ENCODE data around the gene FHL2.
"Not testable (repeated sequence)": the region's sequence is repeated elsewhere in the genome, so short reads cannot be mapped to it uniquely, and the experiment has no call there.

Gene FHL2

GRCh38 chr2:105335469-105335868 lies 63.4 kb downstream of the FHL2 start:
- DNase-seq: no peak

DNA sequence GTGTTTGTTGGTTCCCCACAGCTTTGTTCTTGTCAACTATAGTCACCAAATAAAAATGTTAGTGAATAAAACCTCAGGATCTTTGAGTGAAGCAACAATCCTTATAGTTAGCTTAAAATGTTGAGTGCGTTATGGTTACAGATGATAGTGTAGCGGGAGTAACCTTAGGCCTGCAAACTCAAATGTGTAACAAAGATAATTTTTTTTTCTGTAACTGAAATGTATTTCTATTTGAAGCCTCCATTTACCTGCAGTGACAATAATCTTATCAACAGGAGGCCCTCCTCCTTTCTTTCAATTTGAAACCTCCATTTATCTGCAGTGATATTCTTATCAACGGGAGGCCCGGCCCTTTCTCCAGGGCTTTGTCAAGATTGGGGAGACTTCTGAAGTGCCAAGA lies 64.6 kb downstream of the FHL2 start:
- no peak for DNase-seq

DNA sequence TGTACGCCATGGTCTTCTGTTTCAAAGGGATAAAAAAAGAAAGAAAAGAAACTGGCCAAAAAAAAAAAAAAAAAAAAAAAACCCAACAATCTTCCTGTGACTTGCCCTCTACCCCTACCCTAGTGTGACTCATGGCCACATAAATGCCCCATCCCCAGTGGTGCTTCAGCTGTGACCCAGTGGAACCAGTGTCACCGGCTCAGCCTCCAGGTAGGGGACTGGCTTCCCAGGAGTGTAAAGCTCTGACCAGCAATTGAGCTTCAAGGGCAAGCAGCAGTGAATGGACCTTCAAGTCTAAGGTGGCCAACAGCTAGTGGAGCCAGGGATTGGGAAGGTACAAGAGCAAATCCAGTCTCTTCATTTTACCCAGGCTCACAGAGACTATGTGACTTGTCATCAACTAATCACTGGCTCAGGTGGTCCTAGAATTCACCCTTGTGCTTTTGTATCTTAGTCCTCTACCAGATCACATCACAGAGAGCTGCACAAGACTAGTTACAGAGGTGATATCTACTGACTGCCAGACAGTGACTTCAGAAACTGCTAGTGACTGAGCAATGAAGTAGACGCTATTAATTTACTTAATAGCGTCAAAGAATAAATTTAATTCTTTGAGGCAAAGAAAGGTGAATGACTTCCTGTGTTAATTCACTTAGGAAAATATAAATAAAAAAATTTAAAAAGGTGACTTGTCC lies 68.0 kb downstream of the FHL2 start:
- no peak for DNase-seq

- no peak for DNase-seq
These were observed 69.0 kb downstream of the FHL2 start, which contains the start of gene TGFBRAP1 for GRCh38 chr2:105329561-105330495. Gene TGFBRAP1 (minus strand): TSS chr2:105329735. CDS start chr2:105308301, 21,434 bp downstream.

DNA sequence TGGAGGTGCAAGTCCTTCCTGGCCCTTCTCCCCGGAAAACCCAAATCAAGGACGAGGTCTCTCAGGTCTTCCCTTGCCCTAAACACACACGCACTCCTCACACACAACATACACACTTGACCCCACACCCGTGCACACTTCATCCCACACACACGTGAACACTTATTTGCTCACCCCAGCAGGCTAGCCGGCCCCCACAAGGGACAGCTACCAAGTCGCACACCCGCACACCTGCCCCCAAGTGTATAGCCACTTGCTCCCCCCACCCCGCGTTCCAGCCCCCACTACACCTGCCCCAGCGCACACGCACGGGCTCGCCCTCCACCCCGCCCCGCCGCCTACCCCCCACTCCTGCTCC lies 69.7 kb downstream of the FHL2 start:
- DNase-seq: no peak

GRCh38 chr2:105328281-105329196 lies 70.3 kb downstream of the FHL2 start:
- DNase-seq: peak; percentile 81

DNA sequence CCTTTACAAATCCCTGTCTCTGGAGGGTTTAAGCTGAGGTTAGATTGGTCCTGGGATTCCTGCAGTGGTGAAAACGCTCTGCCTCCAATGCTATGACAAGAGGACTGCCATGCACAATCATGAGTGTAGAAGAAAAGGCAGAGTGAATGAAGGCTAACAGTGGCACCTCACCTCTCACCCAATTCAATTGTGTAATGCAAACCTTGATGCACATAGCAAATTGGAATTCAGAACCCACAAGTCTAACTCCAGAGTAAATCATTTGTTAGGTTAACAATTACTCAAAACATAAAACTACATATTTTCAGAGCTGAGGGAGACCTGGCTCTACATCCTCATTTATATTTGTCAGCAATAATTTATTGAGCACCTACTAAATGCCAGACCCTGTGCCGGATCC lies 71.2 kb downstream of the FHL2 start:
- no peak for DNase-seq

DNA sequence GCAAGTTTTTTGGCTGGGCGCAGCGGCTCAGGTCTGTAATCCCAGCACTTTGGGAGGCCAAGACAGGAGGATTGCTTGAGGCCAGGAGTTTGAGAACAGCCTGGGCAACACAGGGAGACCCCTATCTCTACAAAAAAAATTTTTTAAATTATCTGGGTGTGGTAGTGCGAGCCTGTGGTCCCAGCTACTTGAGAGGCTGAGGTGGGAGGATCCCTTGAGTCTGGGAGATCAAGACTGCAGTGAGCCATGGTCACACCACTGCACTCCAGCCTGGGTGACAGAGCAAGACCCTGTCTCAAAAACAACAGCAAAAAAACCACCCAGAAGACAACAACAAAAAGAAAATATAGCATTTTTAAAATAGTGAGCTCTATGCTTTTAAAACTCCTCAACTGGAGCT lies 71.6 kb downstream of the FHL2 start:
- not testable (repeated sequence) for DNase-seq

DNA sequence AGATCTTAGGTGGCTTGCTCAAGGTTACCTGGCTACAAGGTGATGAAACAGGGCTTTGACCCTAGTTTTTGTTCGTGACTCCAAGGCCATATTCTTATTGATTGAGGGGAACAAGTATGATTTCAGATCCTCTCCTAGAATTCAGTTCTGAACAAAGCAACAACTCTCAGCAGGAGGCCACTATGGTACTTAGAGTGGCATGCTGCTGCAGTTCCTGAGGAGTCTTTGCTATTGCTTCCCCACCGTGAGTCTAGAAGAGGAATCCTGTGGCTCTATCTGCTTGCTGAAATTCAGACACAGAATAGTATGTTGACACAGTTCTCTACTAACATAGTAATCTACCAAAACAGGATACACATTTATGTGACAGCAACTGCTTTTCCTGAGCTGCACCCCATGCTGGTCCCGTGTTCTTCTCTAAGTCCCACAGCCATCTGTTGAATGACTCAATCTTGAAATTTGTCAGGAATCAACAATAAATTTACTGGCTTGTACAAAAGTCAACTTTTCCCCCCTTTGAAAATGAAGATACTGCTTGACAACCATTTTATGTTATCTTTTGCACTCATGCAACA lies 73.4 kb downstream of the FHL2 start:
- no peak for DNase-seq

- no peak for DNase-seq
These were observed 74.1 kb downstream of the FHL2 start for GRCh38 chr2:105324732-105325131.

GRCh38 chr2:105324101-105324500 lies 74.8 kb downstream of the FHL2 start:
- no peak for DNase-seq

DNA sequence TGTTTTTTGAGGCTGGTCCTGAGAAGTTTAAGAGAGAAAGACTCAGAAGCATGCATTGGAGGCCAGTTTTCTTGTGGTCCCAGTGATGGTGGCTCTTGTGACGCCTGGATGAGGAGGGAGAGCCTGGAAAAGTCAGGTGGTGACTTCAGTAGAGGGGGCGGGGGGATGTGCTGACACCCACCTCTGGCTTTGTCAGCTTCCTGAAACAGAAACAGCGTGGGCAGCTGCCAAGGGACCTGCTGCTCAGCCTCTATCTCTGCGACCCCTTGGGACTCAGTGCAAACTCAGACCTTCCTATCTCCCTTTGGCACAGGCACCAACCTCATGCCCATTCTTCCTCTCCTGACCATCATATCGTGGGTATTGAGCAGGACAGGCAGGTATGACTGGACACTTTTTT lies 75.7 kb downstream of the FHL2 start:
- no peak for DNase-seq

DNA sequence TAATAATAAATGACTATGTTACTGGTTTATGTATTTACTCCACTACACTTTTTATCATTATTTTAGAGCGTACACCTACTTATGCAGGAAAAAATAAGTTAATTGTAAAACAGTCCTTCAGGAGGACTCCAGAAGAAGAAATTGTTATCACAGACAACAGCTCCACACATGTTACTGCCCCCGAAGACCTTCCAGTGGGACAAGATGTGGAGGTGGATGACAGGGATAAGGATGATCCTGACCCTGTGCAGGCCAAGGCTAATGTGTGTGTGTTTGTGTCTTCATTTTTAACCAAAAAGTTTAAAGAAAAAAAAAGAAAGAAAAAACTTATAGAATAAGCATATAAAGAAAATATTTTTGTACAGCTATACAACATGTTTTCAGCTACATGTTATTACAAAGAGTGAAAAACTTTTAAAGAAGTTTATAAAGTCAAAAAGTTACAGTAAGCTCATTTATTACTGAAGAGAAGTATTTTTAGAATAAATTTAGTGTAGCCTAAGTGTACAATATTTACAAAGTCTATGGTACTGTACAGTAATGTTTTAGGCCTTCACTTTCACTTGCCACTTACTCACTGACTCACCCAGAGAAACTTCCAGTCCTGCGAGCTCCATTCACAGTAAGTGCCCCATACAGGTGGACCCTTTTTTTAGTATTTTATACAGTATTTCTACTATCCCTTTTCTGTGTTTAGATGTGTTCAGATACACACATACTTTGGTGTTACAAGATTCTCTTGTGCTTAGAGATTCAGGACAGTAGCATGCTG lies 76.8 kb downstream of the FHL2 start:
- DNase-seq: no peak

DNA sequence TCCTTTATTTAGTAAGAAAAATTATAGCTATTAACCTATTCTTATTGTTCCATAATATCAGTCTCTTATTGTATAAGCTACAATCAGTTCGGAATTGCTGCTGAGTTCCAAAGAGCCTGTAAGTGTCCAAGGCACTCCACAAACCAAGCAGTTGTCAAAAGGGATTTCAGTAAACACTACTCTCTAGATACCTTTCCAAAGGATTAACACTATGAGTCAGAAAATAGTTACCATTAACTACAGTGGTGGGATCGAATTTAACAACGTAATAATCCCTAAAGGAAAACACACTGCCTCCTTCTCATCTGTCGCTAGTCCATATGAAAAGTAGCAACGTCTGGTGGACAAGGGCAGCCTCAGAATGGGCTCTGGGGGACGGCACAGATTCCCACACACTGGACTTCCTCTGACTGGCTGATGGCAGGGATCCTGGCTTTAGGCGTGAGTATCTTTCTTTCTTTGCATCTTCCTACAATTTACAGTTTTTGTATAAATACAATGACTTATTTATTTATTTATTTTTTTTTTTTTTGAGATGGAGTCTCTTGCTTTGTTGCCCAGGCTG lies 78.1 kb downstream of the FHL2 start:
- DNase-seq: no peak

DNA sequence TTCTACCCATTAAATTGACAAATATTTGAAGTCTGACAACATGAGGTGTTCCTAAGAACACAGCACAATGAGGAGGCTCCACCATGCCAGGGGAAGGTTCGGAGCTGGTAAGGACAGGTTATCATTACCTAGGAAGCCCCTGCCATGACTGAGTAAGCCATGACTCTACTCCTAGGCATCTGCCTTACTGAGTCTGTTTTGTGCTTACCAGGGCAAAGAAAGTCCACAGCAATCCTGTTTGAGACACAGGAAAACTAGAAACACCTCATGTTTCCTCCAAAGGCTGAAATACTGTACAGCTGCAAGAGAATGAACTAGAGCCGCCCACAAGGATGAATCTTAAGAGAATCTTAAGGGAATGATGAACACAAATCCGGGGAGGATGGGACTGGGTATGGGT lies 80.9 kb downstream of the FHL2 start:
- no peak for DNase-seq

DNA sequence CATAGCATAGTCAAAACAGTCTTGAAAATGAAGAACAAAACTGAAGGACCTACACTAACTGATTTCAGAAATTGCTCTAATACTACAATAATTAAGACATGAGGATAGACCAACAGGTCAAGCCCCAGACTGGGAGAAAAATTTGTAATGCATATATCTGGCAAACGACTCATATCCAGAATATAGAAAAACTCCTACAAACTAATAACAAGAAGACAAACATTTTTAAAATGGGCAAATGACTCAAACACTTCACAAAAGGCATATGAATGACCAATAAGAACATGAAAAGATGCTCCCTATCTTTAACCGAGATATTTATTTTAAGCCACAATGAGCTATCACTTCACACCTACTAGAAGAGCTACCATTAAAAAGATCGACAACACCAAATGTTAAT lies 83.5 kb downstream of the FHL2 start:
- no peak for DNase-seq

DNA sequence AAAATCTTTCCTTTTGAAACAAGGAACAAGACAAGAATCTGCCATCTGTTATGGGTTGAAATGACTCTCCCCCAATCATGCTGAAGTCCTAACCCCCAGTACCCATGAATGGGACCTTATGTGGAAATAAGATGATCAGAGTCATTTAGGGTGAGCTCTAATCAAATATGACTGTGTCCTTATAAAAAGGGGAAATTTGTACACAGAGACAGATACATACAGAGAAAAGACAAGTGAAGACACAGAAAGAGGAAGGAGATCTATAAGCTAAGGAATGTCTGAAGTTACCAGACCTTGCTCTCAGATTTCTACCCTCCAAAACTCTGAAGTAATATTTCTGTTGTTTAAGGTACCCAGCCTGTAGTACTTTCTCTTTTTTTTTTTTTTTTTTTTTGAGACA lies 85.0 kb downstream of the FHL2 start:
- DNase-seq: no peak
